GM23248 (cell line): Measurements from ENCODE around the gene APH1A. TPM values are rescaled to one million over a fixed set of nuclear protein-coding genes. Genes with fewer than 3 reads are reported as not detected.
A peak's percentile ranks its signal among the peaks of the same experiment; 100 is the strongest.

Experiments
- DNase-seq: peaks from one replicate; pipeline ENCODE4 v3.0.0-alpha.2; 2015
- H2AFZ ChIP-seq: fragments of 200-600 bp; sonication (generic); 2 replicates; pipeline ENCODE4 v1.6.1; 2016; ENCODE audit warnings: antibody characterized with exemption
- H3F3A ChIP-seq: fragments of 200-600 bp; sonication (generic); 2 replicates; pipeline ENCODE4 v1.6.1; 2016; ENCODE audit warnings: mild to moderate bottlenecking, antibody characterized with exemption, mixed run types; ENCODE audit not compliant: insufficient read depth
- H3K27ac ChIP-seq: fragments of 200-600 bp; sonication (generic); 2 replicates; pipeline ENCODE4 v1.5.1; 2016; ENCODE audit warnings: mild to moderate bottlenecking
- H3K27me3 ChIP-seq: fragments of 200-600 bp; sonication (generic); replicated peaks from 2 replicates; pipeline ENCODE4 v1.6.1; 2016; ENCODE audit warnings: mild to moderate bottlenecking; ENCODE audit not compliant: insufficient read depth
- H3K36me3 ChIP-seq: fragments of 200-600 bp; sonication (generic); 2 replicates; pipeline ENCODE4 v1.6.1; 2016; ENCODE audit warnings: low read depth, mild to moderate bottlenecking
- H3K4me1 ChIP-seq: fragments of 200-600 bp; sonication (generic); 2 replicates; pipeline ENCODE4 v1.6.1; 2016; ENCODE audit warnings: mild to moderate bottlenecking; ENCODE audit not compliant: insufficient read depth
- H3K4me2 ChIP-seq: fragments of 200-600 bp; sonication (generic); one replicate; pipeline ENCODE4 v1.6.1; 2016; ENCODE audit warnings: mild to moderate bottlenecking; ENCODE audit not compliant: unreplicated experiment
- H3K4me3 ChIP-seq: fragments of 200-600 bp; sonication (generic); 2 replicates; pipeline ENCODE4 v1.5.1; 2016; ENCODE audit warnings: mild to moderate bottlenecking
- H3K79me2 ChIP-seq: fragments of 200-600 bp; sonication (generic); 2 replicates; pipeline ENCODE4 v1.6.1; 2016; ENCODE audit warnings: mild to moderate bottlenecking; ENCODE audit not compliant: insufficient read depth
- H3K9ac ChIP-seq: fragments of 200-600 bp; sonication (generic); 2 replicates; pipeline ENCODE4 v1.6.1; 2016; ENCODE audit warnings: mild to moderate bottlenecking
- H3K9me2 ChIP-seq: fragments of 200-600 bp; sonication (generic); 2 replicates; pipeline ENCODE4 v1.6.1; 2016; ENCODE audit warnings: mixed run types, mild to moderate bottlenecking, moderate library complexity; ENCODE audit not compliant: insufficient read depth
- H3K9me3 ChIP-seq: fragments of 200-600 bp; sonication (generic); one replicate; pipeline ENCODE4 v1.6.1; 2017; ENCODE audit warnings: low read depth
- H4K20me1 ChIP-seq: fragments of 200-600 bp; sonication (generic); 2 replicates; pipeline ENCODE4 v1.6.0; 2016; ENCODE audit not compliant: insufficient read depth
- EZH2 ChIP-seq: fragments of 200-600 bp; sonication (generic); IDR thresholded peaks from 2 replicates; pipeline ENCODE4 v1.6.1; 2018; ENCODE audit warnings: antibody characterized with exemption, mild to moderate bottlenecking; ENCODE audit not compliant: insufficient read depth, poor library complexity, severe bottlenecking
- EZH2phosphoT487 ChIP-seq: fragments of 200-600 bp; sonication (generic); IDR thresholded peaks from 2 replicates; pipeline ENCODE4 v1.6.1; 2018; ENCODE audit warnings: antibody characterized with exemption, moderate library complexity, mild to moderate bottlenecking, low read depth; ENCODE audit not compliant: insufficient read depth
- WGBS, 2 experiments: methylation state at CpG; one replicate each; pipeline ENCODE4 v1.1.6; 2015 to 2017; ENCODE audit warnings: low lambda C conversion rate in 2 of 2, low coverage in 1 of 2; ENCODE audit errors: missing lambda C conversion rate in 2 of 2; 5-methylcytosine and 5-hydroxymethylcytosine counted together
- in situ Hi-C: fragments of 300-500 bp; cut with MboI; formaldehyde crosslinking; loops from 2 replicates; pipeline ENCODE4 v1.15.0; 2020
- polyA plus RNA-seq: library from polyadenylated mRNA; unstranded; fragments of >200 nt; fragmentation: Nextera tagmentation; extraction: Ambion mirVana; gene quantifications from 2 replicates; pipeline ENCODE4 v1.2.1, GENCODE V29; 2016
- total RNA-seq: library from RNA; depleted of rRNA; stranded (reverse); fragments of >200 nt; shearing (Covaris generic); gene quantifications from 2 replicates; pipeline ENCODE4 v1.2.3, GENCODE V29; 2014

Gene APH1A
- total and polyA plus RNA-seq, 2 experiments from 2014 or later = 32.4 to 104 TPM

DNA sequence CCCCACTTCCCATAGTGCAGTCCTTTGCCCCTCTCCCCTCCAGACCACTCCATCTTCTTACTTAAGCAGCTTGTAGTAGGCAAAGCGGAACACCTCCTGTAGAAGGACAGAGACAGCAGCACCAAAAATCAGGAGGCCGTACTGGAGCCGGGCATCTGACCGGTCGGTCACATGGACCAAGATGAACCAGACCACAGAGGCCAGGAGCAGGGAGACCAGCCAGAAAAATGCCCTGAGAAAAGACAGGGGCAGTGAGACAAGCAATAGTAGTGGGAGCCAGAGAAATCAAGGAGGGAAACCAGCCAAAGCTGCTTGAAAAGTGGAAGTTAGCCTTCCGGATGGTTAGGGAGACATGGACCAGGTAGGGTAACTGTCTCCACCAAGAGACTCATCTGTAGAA is 920 bp downstream of the APH1A start:
- H3K4me1 ChIP-seq = peaks cover 7% of the 10 kb centered on the region; the same call in 1 of the 2 replicates
- no peaks in the 10 kb centered on the region for H4K20me1 ChIP-seq
- peak overlapping the region; percentile 74 for H3K27ac ChIP-seq
- H3K4me2 ChIP-seq = peak overlapping the region; percentile 97
- H3K27me3 ChIP-seq = no peaks in the 10 kb centered on the region
- TF ChIP-seq EZH2 (no peak), EZH2phosphoT487 (no peak)
- peaks cover 31% of the 10 kb centered on the region for H3K79me2 ChIP-seq
- in situ Hi-C loops = no loop called here
- no peaks in the 10 kb centered on the region for H3K9me3 ChIP-seq
- H3F3A ChIP-seq = no peaks in the 10 kb centered on the region
- H3K4me3 ChIP-seq = peak overlapping the region; percentile 100
- H3K36me3 ChIP-seq = 0 out of 2 replicates have a peak, but pooled peaks cover 10% of the 10 kb centered on the region
- peak; percentile 40 for DNase-seq
- H3K9ac ChIP-seq = peak overlapping the region; percentile 99
- peak overlapping the region; percentile 86 for H2AFZ ChIP-seq
- 34 to 48% methylated on average over 6 of the region's 6 CpGs for WGBS, 2 experiments
- no peaks in the 10 kb centered on the region for H3K9me2 ChIP-seq

DNA sequence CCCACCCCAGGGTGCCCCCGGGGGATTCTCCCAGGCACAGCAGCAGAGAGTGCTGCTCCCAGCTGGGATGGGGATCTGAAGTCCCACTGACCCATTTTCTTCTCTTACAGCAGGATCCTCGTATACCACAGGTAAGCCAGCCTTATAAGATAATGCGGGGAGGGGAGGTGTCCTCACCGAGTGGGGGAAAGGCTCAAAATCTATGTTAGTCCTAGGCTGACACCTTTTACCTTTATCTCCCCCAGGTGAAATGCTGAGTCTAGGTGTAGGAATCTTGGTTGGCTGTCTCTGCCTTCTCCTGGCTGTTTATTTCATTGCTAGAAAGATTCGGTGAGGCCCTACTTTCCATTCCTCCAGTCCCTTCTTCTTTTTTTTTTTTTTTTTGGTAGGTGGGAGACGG is 5.3 kb downstream of the APH1A start:
- no peak overlapping the region for H3K4me3 ChIP-seq
- no peak for DNase-seq
- no peak overlapping the region for H2AFZ ChIP-seq
- H3K9ac ChIP-seq = no peak overlapping the region
- no peaks in the 10 kb centered on the region for H4K20me1 ChIP-seq
- H3K27me3 ChIP-seq = no peaks in the 10 kb centered on the region; the same call in none of the 2 replicates
- peaks cover 5% of the 10 kb centered on the region; the same call in 1 of the 2 replicates for H3K4me1 ChIP-seq
- in situ Hi-C loops = no loop called here
- H3K36me3 ChIP-seq = 0 out of 2 replicates have a peak, but pooled peaks cover 10% of the 10 kb centered on the region
- no peak overlapping the region for H3K4me2 ChIP-seq
- TF ChIP-seq EZH2 (no peak), EZH2phosphoT487 (no peak)
- WGBS, 2 experiments = 77 to 84% methylated on average over 6 of the region's 6 CpGs
- H3K27ac ChIP-seq = no peak overlapping the region
- no peaks in the 10 kb centered on the region for H3F3A ChIP-seq
- H3K79me2 ChIP-seq = peaks cover 28% of the 10 kb centered on the region
- no peaks in the 10 kb centered on the region for H3K9me3 ChIP-seq
- H3K9me2 ChIP-seq = no peaks in the 10 kb centered on the region

DNA sequence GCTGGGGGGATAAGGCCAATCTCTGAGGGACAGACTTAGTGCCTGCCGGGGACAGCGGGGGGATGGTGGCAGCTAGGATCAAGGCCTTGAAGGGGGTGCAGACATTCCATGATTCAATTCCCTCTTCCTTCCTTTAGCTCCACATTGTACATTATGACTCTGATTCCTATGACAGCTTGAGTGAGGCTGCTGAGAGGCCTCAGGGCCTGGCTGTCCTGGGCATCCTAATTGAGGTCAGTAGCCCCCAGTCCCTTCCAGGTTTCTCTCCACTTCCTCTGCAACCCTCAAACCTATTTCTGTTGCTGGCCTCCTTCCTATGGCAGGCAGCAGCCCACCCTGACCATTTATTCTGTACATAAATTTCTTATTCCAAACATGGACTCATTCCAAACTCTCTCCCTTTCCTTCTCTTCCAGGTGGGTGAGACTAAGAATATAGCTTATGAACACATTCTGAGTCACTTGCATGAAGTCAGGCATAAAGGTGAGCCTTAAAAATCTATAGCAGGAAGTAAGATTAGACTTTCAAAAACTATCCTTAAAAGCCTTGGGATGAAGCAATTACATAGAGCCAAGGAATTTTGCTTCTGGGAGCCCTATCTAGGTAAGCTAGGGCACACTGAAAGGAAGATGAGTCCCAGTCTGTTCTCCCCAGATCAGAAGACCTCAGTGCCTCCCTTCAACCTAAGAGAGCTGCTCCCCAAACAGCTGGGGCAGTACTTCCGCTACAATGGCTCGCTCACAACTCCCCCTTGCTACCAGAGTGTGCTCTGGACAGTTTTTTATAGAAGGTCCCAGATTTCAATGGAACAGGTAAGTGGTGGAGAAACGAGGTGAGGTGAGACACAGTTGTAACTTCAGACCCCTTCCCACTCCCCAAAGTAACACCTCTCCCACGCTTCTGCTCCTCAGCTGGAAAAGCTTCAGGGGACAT is 6.2 kb downstream of the APH1A start:
- Histone ChIP-seq H3K36me3 (0 out of 2 replicates have a peak, but pooled peaks cover 10% of the 10 kb centered on the region), H3K4me1 (peaks cover 5% of the 10 kb centered on the region; the same call in 1 of the 2 replicates), H3F3A (no peaks in the 10 kb centered on the region), H3K9me3 (no peaks in the 10 kb centered on the region), H4K20me1 (no peaks in the 10 kb centered on the region), H3K27ac (no peak overlapping the region), H3K4me3 (no peak overlapping the region), H3K4me2 (no peak overlapping the region), H3K27me3 (no peaks in the 10 kb centered on the region; the same call in none of the 2 replicates), H3K9ac (no peak overlapping the region), H2AFZ (no peak overlapping the region), H3K9me2 (no peaks in the 10 kb centered on the region), H3K79me2 (peaks cover 19% of the 10 kb centered on the region)
- DNase-seq = no peak
- in situ Hi-C loops = no loop called here
- TF ChIP-seq EZH2phosphoT487 (no peak), EZH2 (no peak)
- 84 to 91% methylated on average over 6 of the region's 6 CpGs for WGBS, 2 experiments

DNA sequence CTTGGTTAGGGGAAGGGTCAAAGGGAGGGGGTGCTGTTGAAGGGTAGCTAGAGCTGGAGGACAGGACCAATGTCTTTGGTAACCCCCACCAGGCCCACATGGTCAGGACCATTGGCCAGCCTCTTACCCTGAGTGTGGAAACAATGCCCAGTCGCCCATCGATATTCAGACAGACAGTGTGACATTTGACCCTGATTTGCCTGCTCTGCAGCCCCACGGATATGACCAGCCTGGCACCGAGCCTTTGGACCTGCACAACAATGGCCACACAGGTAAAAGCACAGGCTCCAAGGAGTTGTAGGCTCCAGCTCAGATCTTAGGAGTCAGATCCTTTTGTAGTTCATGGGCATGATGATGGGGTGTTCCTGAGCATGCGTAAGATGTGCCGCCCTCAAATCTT is 7.4 kb downstream of the APH1A start:
- H3K9ac ChIP-seq = no peak overlapping the region
- peaks cover 2% of the 10 kb centered on the region for H3K4me1 ChIP-seq
- H3K36me3 ChIP-seq = 0 out of 2 replicates have a peak, but pooled peaks cover 10% of the 10 kb centered on the region
- in situ Hi-C loops = no loop called here
- H3K4me2 ChIP-seq = no peak overlapping the region
- DNase-seq = no peak
- no peaks in the 10 kb centered on the region for H3K9me2 ChIP-seq
- WGBS, 2 experiments = 92 to 99% methylated on average over 6 of the region's 6 CpGs
- H3K27me3 ChIP-seq = no peaks in the 10 kb centered on the region; the same call in none of the 2 replicates
- H3K79me2 ChIP-seq = peaks cover 6% of the 10 kb centered on the region
- H2AFZ ChIP-seq = no peak overlapping the region
- TF ChIP-seq EZH2 = no peak
- no peak for TF ChIP-seq EZH2phosphoT487
- H3F3A ChIP-seq = peaks cover 1% of the 10 kb centered on the region; the same call in 1 of the 2 replicates
- H4K20me1 ChIP-seq = no peaks in the 10 kb centered on the region
- H3K4me3 ChIP-seq = no peak overlapping the region
- H3K9me3 ChIP-seq = no peaks in the 10 kb centered on the region
- H3K27ac ChIP-seq = no peak overlapping the region
